Neural cell (in vitro differentiated cells): ENCODE results near the gene TMEM54. TPM values are rescaled to one million over a fixed set of nuclear protein-coding genes. Genes with fewer than 3 reads are reported as not detected.

Experiments used
- H2AFZ ChIP-seq: fragments of 200-600, 300-800 bp; sonication (generic), shearing (Covaris generic); 2 replicates; pipeline ENCODE4 v1.6.0; 2014; ENCODE audit warnings: low read depth, mild to moderate bottlenecking, antibody characterized with exemption, low read length, moderate library complexity
- H3F3A ChIP-seq: fragments of 200-600 bp; shearing (Covaris generic); 2 replicates; pipeline ENCODE4 v1.6.1; 2016; ENCODE audit warnings: mild to moderate bottlenecking, moderate library complexity, mixed read lengths, antibody characterized with exemption, low read length; ENCODE audit not compliant: insufficient read depth, poor library complexity, severe bottlenecking
- H3K27ac ChIP-seq: fragments of 200-600, 300-800 bp; sonication (generic), shearing (Covaris generic); 2 replicates; pipeline ENCODE4 v1.5.1; 2014; ENCODE audit warnings: mild to moderate bottlenecking, low read length, moderate library complexity
- H3K27me3 ChIP-seq: fragments of 300-800, 200-600 bp; sonication (generic), shearing (Covaris generic); 2 replicates; pipeline ENCODE4 v1.6.0; 2014; ENCODE audit warnings: mild to moderate bottlenecking, low read depth, low read length, moderate library complexity; ENCODE audit not compliant: insufficient read depth
- H3K36me3 ChIP-seq: fragments of 300-800, 200-600 bp; sonication (generic), shearing (Covaris generic); 2 replicates; pipeline ENCODE4 v1.5.1; 2014; ENCODE audit warnings: mild to moderate bottlenecking, antibody characterized with exemption, low read length, moderate library complexity; ENCODE audit not compliant: insufficient read depth
- H3K4me2 ChIP-seq: fragments of 300-800, 200-600 bp; sonication (generic), shearing (Covaris generic); 2 replicates; pipeline ENCODE4 v1.6.0; 2014; ENCODE audit warnings: mild to moderate bottlenecking, low read length
- H3K4me3 ChIP-seq: fragments of 300-800, 200-600 bp; sonication (generic), shearing (Covaris generic); 2 replicates; pipeline ENCODE4 v1.5.1; 2014; ENCODE audit warnings: mild to moderate bottlenecking, low read length, moderate library complexity
- H3K79me2 ChIP-seq: fragments of 200-600 bp; shearing (Covaris generic); replicated peaks from 2 replicates; pipeline ENCODE4 v1.6.0; 2014; ENCODE audit warnings: mild to moderate bottlenecking, low read length, moderate library complexity; ENCODE audit not compliant: insufficient read depth
- H3K9ac ChIP-seq: fragments of 300-800, 200-600 bp; sonication (generic), shearing (Covaris generic); 2 replicates; pipeline ENCODE4 v1.6.1; 2016; ENCODE audit warnings: mild to moderate bottlenecking, low read length, mixed read lengths
- H3K9me2 ChIP-seq: fragments of 200-600 bp; shearing (Covaris generic); 2 replicates; pipeline ENCODE4 v1.6.1; 2016; ENCODE audit warnings: mild to moderate bottlenecking, low read length, mixed read lengths; ENCODE audit not compliant: insufficient read depth
- H3K9me3 ChIP-seq: fragments of 200-600, 300-800 bp; sonication (generic), shearing (Covaris generic); 2 replicates; pipeline ENCODE4 v1.6.1; 2016; ENCODE audit warnings: mild to moderate bottlenecking, mixed run types, low read length, moderate library complexity, mixed read lengths
- H4K20me1 ChIP-seq: fragments of 200-600 bp; shearing (Covaris generic); 2 replicates; pipeline ENCODE4 v1.6.1; 2016; ENCODE audit warnings: mild to moderate bottlenecking, mixed run types; ENCODE audit not compliant: insufficient read depth
- CTCF ChIP-seq: fragments of 450-650 bp; IDR thresholded peaks from 2 replicates; pipeline ENCODE4 v1.5.1; 2014; ENCODE audit warnings: antibody characterized with exemption, mild to moderate bottlenecking, moderate library complexity; ENCODE audit not compliant: poor library complexity, severe bottlenecking
- EP300 ChIP-seq: fragments of 450-650 bp; conservative IDR thresholded peaks from 2 replicates; pipeline ENCODE4 v1.6.1; 2014; ENCODE audit warnings: antibody characterized with exemption, mild to moderate bottlenecking, moderate library complexity; ENCODE audit not compliant: poor library complexity, severe bottlenecking
- EZH2 ChIP-seq: fragments of 200-600, 300-800 bp; shearing (Covaris generic), sonication (generic); IDR thresholded peaks from 2 replicates; pipeline ENCODE4 v1.6.1; 2014; ENCODE audit warnings: antibody characterized with exemption, low read length, borderline replicate concordance, mild to moderate bottlenecking; ENCODE audit not compliant: insufficient read depth, poor library complexity, severe bottlenecking
- MXI1 ChIP-seq: fragments of 450-650 bp; conservative IDR thresholded peaks from 2 replicates; pipeline ENCODE4 v1.6.1; 2014; ENCODE audit warnings: antibody characterized with exemption, mild to moderate bottlenecking; ENCODE audit not compliant: poor library complexity, severe bottlenecking
- POLR2AphosphoS5 ChIP-seq: IDR thresholded peaks from 2 replicates; pipeline ENCODE4 v1.6.1; 2012
- RAD21 ChIP-seq: fragments of 450-650 bp; conservative IDR thresholded peaks from 2 replicates; pipeline ENCODE4 v1.6.1; 2014; ENCODE audit warnings: antibody characterized with exemption, mild to moderate bottlenecking, moderate library complexity
- REST ChIP-seq: IDR thresholded peaks from 2 replicates; pipeline ENCODE4 v1.6.1; 2012; ENCODE audit warnings: borderline replicate concordance
- SMC3 ChIP-seq: fragments of 450-650 bp; conservative IDR thresholded peaks from 2 replicates; pipeline ENCODE4 v1.6.1; 2014; ENCODE audit warnings: antibody characterized with exemption, mild to moderate bottlenecking, moderate library complexity; ENCODE audit not compliant: poor library complexity
- TAF1 ChIP-seq: IDR thresholded peaks from 2 replicates; pipeline ENCODE4 v1.6.1; 2012; ENCODE audit warnings: low read depth
- polyA plus RNA-seq: library from polyadenylated mRNA; depleted of rRNA; stranded (reverse); fragments of >200 nt; gene quantifications from 2 replicates; pipeline ENCODE4 v1.2.3, GENCODE V29; 2014

TMEM54 gene
- polyA plus RNA-seq, 1 donor from 2014 or later: not detected

- Histone ChIP-seq H2AFZ (no peak overlapping the region), H3K4me2 (no peak overlapping the region), H3K79me2 (no peaks in the 10 kb centered on the region), H3K36me3 (no peaks in the 10 kb centered on the region), H3K9ac (peak overlapping the region; percentile 32), H3K9me2 (no peaks in the 10 kb centered on the region), H3K4me3 (peak overlapping the region; percentile 42), H3F3A (no peaks in the 10 kb centered on the region), H4K20me1 (no peaks in the 10 kb centered on the region), H3K27ac (peak overlapping the region; percentile 35), H3K27me3 (no peaks in the 10 kb centered on the region), H3K9me3 (no peaks in the 10 kb centered on the region)
- no peak for TF ChIP-seq CTCF
- no peak for TF ChIP-seq TAF1
- no peak for TF ChIP-seq REST
- TF ChIP-seq MXI1: no peak
- no peak for TF ChIP-seq EP300
- TF ChIP-seq SMC3: no peak
- no peak for TF ChIP-seq RAD21
- TF ChIP-seq POLR2AphosphoS5: no peak
- no peak for TF ChIP-seq EZH2
Observed at GRCh38 chr1:32877211-32878110, 23.7 kb downstream of the TMEM54 start.

DNA sequence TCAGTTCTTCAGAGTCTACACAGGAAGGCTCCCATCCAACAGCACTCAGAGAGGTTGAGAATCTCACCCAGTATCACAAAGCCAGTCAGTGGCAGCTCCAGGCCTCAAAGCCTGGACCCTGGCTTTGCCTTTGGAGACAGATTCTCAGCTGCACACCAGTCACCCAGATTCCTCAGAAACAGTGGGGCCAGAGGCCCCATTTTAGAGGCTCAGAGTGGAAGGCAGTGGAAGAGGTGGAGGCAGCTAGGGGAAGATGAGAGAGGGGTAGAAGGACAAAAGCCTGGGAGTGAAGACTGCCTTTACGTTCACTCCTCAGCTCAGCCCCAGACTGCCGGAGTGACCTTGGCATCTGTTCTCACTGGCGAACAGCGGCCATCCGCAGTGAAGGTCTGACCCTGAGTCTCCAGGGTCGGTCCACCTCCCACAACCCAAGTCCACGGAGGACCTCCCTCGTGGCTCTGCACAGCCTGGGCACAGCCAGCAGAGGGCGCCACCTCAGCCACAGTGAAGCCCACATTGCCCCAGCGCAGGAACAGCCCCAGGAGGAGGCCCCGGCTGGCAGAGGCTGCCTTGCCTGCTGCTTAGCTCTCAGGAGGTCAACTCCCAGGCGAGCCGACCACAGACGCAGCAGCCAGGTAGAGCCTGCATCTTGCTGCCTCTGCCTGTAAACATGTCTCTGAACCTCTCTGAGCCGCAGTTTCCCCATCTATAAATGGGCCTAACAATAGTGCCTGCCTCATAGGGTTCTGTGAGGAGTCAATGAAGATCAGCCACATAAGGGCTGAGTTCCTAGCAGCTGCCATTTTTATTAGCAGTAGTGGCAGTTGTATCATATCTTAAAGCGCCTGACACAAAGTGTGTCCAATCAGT lies 24.6 kb downstream of the TMEM54 start:
- Histone ChIP-seq H3K9me3 (no peaks in the 10 kb centered on the region), H3K27ac (no peak overlapping the region)

More for the DNA sequence above, 24.6 kb downstream of the TMEM54 start:
- Histone ChIP-seq H3K9me2 (no peaks in the 10 kb centered on the region), H3K9ac (no peak overlapping the region), H3K27me3 (peaks cover under 1% of the 10 kb centered on the region), H3F3A (peaks cover 3% of the 10 kb centered on the region), H3K4me3 (no peak overlapping the region), H3K79me2 (no peaks in the 10 kb centered on the region), H4K20me1 (no peaks in the 10 kb centered on the region), H3K36me3 (no peaks in the 10 kb centered on the region), H3K4me2 (no peak overlapping the region), H2AFZ (no peak overlapping the region)
- TF ChIP-seq SMC3: no peak
- peak; percentile 60 for TF ChIP-seq CTCF
